IMR-90 (cell line): Measurements from ENCODE around the gene SPIC. TPM values are rescaled to one million over a fixed set of nuclear protein-coding genes. Genes with fewer than 3 reads are reported as not detected.

Experiments used
- ATAC-seq: fragments of 200-7000 bp; cut with Tn5 transposase; 2 replicates; pipeline ENCODE4 v1.9.1; 2020; ENCODE audit warnings: low read depth, mild to moderate bottlenecking, moderate library complexity
- BruUV-seq: library from RNA; stranded (reverse); fragments of 400-500 nt; replicated peaks from 2 replicates; lab custom pipeline; 2021; lab: Mats Ljungman, UMichigan
- CTCF ChIA-PET: fragments of 300-600 bp; formaldehyde crosslinking; extraction: SDS; loops from one replicate; lab custom pipeline; 2021; ENCODE audit warnings: antibody characterized with exemption; lab: Yijun Ruan, JAX
- POLR2A ChIA-PET: fragments of 300-600 bp; sonication (Branson Sonifier 250); formaldehyde crosslinking; loops from one replicate; lab custom pipeline; 2022; ENCODE audit warnings: antibody characterized with exemption; ENCODE audit not compliant: unreplicated experiment; lab: Charles Lee
- DNase-seq: peaks from one replicate; pipeline ENCODE4 v3.0.0; 2013
- H2AFZ ChIP-seq: replicated peaks from 2 replicates; pipeline ENCODE3; 2013; ENCODE audit warnings: low read length, mild to moderate bottlenecking; ENCODE audit not compliant: poor library complexity
- H2AK5ac ChIP-seq: 2 replicates; pipeline ENCODE4 v1.6.1; 2013; ENCODE audit warnings: low read depth, low read length, inconsistent platforms
- H2AK9ac ChIP-seq: replicated peaks from 2 replicates; pipeline ENCODE3; 2013; ENCODE audit warnings: mild to moderate bottlenecking, low read depth, low read length, moderate library complexity; ENCODE audit not compliant: poor library complexity
- H2BK120ac ChIP-seq: 2 replicates; pipeline ENCODE4 v1.6.1; 2013; ENCODE audit warnings: low read depth, low read length, inconsistent platforms
- H2BK15ac ChIP-seq: 3 replicates; pipeline ENCODE4 v1.6.1; 2013; ENCODE audit warnings: low read depth, low read length, inconsistent platforms
- H2BK20ac ChIP-seq: 2 replicates; pipeline ENCODE4 v1.6.1; 2013; ENCODE audit warnings: low read depth, mild to moderate bottlenecking, inconsistent platforms, low read length, moderate library complexity
- H2BK5ac ChIP-seq: 2 replicates; pipeline ENCODE4 v1.6.1; 2013; ENCODE audit warnings: mild to moderate bottlenecking, low read depth, low read length, inconsistent platforms; ENCODE audit not compliant: poor library complexity, severe bottlenecking
- H3K14ac ChIP-seq: replicated peaks from 2 replicates; pipeline ENCODE4 v1.6.1; 2013; ENCODE audit warnings: low read depth, low read length, inconsistent platforms
- H3K18ac ChIP-seq: 2 replicates; pipeline ENCODE4 v1.6.1; 2013; ENCODE audit warnings: low read depth, low read length, control low read depth
- H3K23ac ChIP-seq: 2 replicates; pipeline ENCODE4 v1.6.1; 2013; ENCODE audit warnings: low read depth, low read length, inconsistent platforms
- H3K27ac ChIP-seq: 2 replicates; pipeline ENCODE4 v1.5.1; 2013; ENCODE audit warnings: mild to moderate bottlenecking, control low read depth, low read length; ENCODE audit not compliant: insufficient read depth
- H3K27me3 ChIP-seq: 2 replicates; pipeline ENCODE4 v1.6.1; 2013; ENCODE audit warnings: low read length; ENCODE audit not compliant: control insufficient read depth, insufficient read depth
- H3K36me3 ChIP-seq: 2 replicates; pipeline ENCODE4 v1.6.1; 2013; ENCODE audit warnings: low read length, mixed read lengths; ENCODE audit not compliant: control insufficient read depth, insufficient read depth
- H3K4ac ChIP-seq: 2 replicates; pipeline ENCODE4 v1.6.1; 2013; ENCODE audit warnings: low read depth, low read length, inconsistent platforms
- H3K4me1 ChIP-seq: 2 replicates; pipeline ENCODE4 v1.6.1; 2013; ENCODE audit warnings: low read length, mixed read lengths; ENCODE audit not compliant: control insufficient read depth, insufficient read depth
- H3K4me2 ChIP-seq: 2 replicates; pipeline ENCODE4 v1.6.1; 2013; ENCODE audit warnings: low read depth, mild to moderate bottlenecking, control low read depth, low read length, moderate library complexity
- H3K4me3 ChIP-seq: 2 replicates; pipeline ENCODE4 v1.5.1; 2013; ENCODE audit warnings: low read depth, mild to moderate bottlenecking, control low read depth, low read length, moderate library complexity; ENCODE audit not compliant: insufficient read depth
- H3K56ac ChIP-seq: 2 replicates; pipeline ENCODE4 v1.6.1; 2013; ENCODE audit warnings: low read length, inconsistent platforms; ENCODE audit not compliant: insufficient read depth; ENCODE audit errors: extremely low read depth
- H3K79me1 ChIP-seq, 2 experiments: 2 replicates each; pipeline ENCODE4 v1.6.1; 2013; ENCODE audit warnings: low read length in 2 of 2, inconsistent platforms in 1 of 2, low read depth in 1 of 2
- H3K9ac ChIP-seq: 2 replicates; pipeline ENCODE4 v1.6.1; 2013; ENCODE audit warnings: low read depth, low read length, control low read depth
- H3K9me1 ChIP-seq: 2 replicates; pipeline ENCODE4 v1.6.1; 2013; ENCODE audit warnings: low read length, inconsistent platforms; ENCODE audit not compliant: insufficient read depth
- H3K9me3 ChIP-seq: 2 replicates; pipeline ENCODE4 v1.6.1; 2013; ENCODE audit warnings: low read length; ENCODE audit not compliant: control insufficient read depth, insufficient read depth
- H4K20me1 ChIP-seq: 2 replicates; pipeline ENCODE4 v1.6.1; 2013; ENCODE audit warnings: low read length, inconsistent platforms; ENCODE audit not compliant: insufficient read depth
- H4K5ac ChIP-seq: 2 replicates; pipeline ENCODE4 v1.6.1; 2013; ENCODE audit warnings: mild to moderate bottlenecking, low read depth, low read length, control low read depth
- H4K8ac ChIP-seq, 2 experiments: 2 replicates each; pipeline ENCODE4 v1.6.1; 2013; ENCODE audit warnings: low read depth in 2 of 2, low read length in 2 of 2, control low read depth in 1 of 2, inconsistent platforms in 1 of 2
- H4K91ac ChIP-seq: 2 replicates; pipeline ENCODE4 v1.6.1; 2013; ENCODE audit warnings: low read depth, low read length, inconsistent platforms; ENCODE audit not compliant: insufficient read depth
- BHLHE40 ChIP-seq: fragments of 150-350 bp; IDR thresholded peaks from 2 replicates; pipeline ENCODE4 v1.6.1; 2016; ENCODE audit warnings: mild to moderate bottlenecking, low read depth, low read length
- FOS ChIP-seq: fragments of 150-350 bp; IDR thresholded peaks from 2 replicates; pipeline ENCODE4 v1.6.1; 2016; ENCODE audit warnings: low read depth, low read length
- MAFK ChIP-seq: IDR thresholded peaks from 2 replicates; pipeline ENCODE4 v1.6.1; 2012; ENCODE audit warnings: low read depth, low read length, improper control_type of control experiment
- MAZ ChIP-seq: IDR thresholded peaks from 2 replicates; pipeline ENCODE4 v1.6.1; 2012; ENCODE audit warnings: low read depth, mild to moderate bottlenecking, low read length, improper control_type of control experiment, moderate library complexity, borderline replicate concordance
- MXI1 ChIP-seq: IDR thresholded peaks from 2 replicates; pipeline ENCODE4 v1.6.1; 2012; ENCODE audit warnings: low read depth, mild to moderate bottlenecking, low read length, moderate library complexity, borderline replicate concordance
- NFE2L2 ChIP-seq: fragments of 150-350 bp; IDR thresholded peaks from 2 replicates; pipeline ENCODE4 v1.6.1; 2016; ENCODE audit warnings: low read depth, mild to moderate bottlenecking, low read length
- POLR2A ChIP-seq: IDR thresholded peaks from 2 replicates; pipeline ENCODE4 v1.6.1; 2012; ENCODE audit warnings: mild to moderate bottlenecking, low read depth, low read length
- USF2 ChIP-seq: fragments of 150-350 bp; IDR thresholded peaks from 2 replicates; pipeline ENCODE4 v1.6.1; 2017; ENCODE audit warnings: mild to moderate bottlenecking, antibody characterized with exemption, low read length, low read depth
- WGBS, 2 experiments: methylation state at CpG; one replicate each; pipeline versions ENCODE4 v1.1.5 to v1.1.7; 2013; ENCODE audit warnings: missing lambda C conversion rate in 2 of 2; ENCODE audit not compliant: insufficient read length in 1 of 2; ENCODE audit errors: extremely low coverage in 2 of 2; 5-methylcytosine and 5-hydroxymethylcytosine counted together
- dilution Hi-C: fragments of 300-500 bp; cut with HindIII; formaldehyde crosslinking; loops from one replicate; pipeline ENCODE4 v1.14.3; 2018; ENCODE audit warnings: low sequenced_read_pairs; ENCODE audit not compliant: unreplicated experiment
- in situ Hi-C: fragments of 300-500 bp; cut with MboI; formaldehyde crosslinking; loops from 3 replicates; pipeline ENCODE4 v1.14.3; 2019; ENCODE audit warnings: low sequenced_read_pairs, inconsistent platforms, mixed read lengths
- intact Hi-C: fragments of 100-400 bp; cut with micrococcal nuclease; formaldehyde crosslinking; loops from 2 replicates; pipeline ENCODE4 v1.10.0; 2022
- polyA plus RNA-seq, 3 experiments: library from polyadenylated mRNA; depleted of rRNA; stranded (reverse); fragments of >200 nt; gene quantifications; 2 replicates each; pipeline ENCODE4 v1.2.3, GENCODE V29; 2012; ENCODE audit warnings: low replicate concordance in 1 of 3
- total RNA-seq: library from RNA; depleted of rRNA; stranded (reverse); fragments of >200 nt; gene quantifications from 2 replicates; pipeline ENCODE4 v1.2.3, GENCODE V29; 2012

SPIC gene
- total and polyA plus RNA-seq, 2 of the 4 experiments (the other 2 are of a cell fraction): not detected

DNA sequence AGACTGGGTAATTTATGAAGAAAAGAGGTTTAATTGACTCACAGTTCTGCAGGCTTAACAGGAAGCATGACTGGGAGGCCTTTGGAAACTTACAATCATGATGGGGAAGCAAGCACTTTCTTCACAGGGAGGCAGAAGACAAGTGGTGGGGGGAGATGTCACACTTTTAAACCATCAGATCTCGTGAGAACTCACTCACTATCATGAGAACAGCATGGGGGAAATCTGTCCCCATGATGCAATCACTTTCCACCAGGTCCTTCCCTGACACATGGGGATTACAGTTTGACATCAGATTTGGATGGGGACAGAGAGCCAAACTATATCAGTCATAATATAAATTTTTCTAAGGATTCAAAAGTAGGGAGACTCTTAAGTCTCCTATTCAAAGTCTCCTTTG lies 46.0 kb downstream of the SPIC start:
- no peak overlapping the region for H2BK15ac ChIP-seq
- H2BK20ac ChIP-seq: no peak overlapping the region
- ATAC-seq (no peak), DNase-seq (no peak)
- no peaks in the 10 kb centered on the region for H3K4me1 ChIP-seq
- no peak overlapping the region for H2AK5ac ChIP-seq
- no peak overlapping the region for H3K14ac ChIP-seq
- H3K27ac ChIP-seq: no peak overlapping the region
- intact Hi-C loops: no loop called here
- no peaks in the 10 kb centered on the region for H3K27me3 ChIP-seq
- no peak overlapping the region for H3K4me3 ChIP-seq
- no peak overlapping the region for H3K9ac ChIP-seq
- no CpG with 5 or more reads among the region's 1 CpG for WGBS, 2 experiments
- no peaks in the 10 kb centered on the region for H3K79me1 ChIP-seq
- ChIA-PET POLR2A (no interaction called here), CTCF (no interaction called here)
- no peaks in the 10 kb centered on the region for H3K36me3 ChIP-seq
- no peak overlapping the region for H3K18ac ChIP-seq
- no peak overlapping the region for H2BK5ac ChIP-seq
- BruUV-seq: no TSS peak
- no peak overlapping the region for H4K5ac ChIP-seq
- no peak overlapping the region for H4K8ac ChIP-seq
- no peak overlapping the region for H3K4ac ChIP-seq
- no peaks in the 10 kb centered on the region for H4K20me1 ChIP-seq
- dilution Hi-C loops: no loop called here
- H2BK120ac ChIP-seq: no peak overlapping the region
- H3K9me1 ChIP-seq: no peaks in the 10 kb centered on the region
- no peak overlapping the region for H2AFZ ChIP-seq
- no peaks in the 10 kb centered on the region; the same call in 1 of the 2 replicates for H3K9me3 ChIP-seq
- H3K4me2 ChIP-seq: no peak overlapping the region
- TF ChIP-seq MAFK (no peak), BHLHE40 (no peak), NFE2L2 (no peak), MXI1 (no peak), MAZ (no peak), POLR2A (no peak), USF2 (no peak), FOS (no peak)
- in situ Hi-C loops: no loop called here
- H4K91ac ChIP-seq: no peak overlapping the region
- H2AK9ac ChIP-seq: no peak overlapping the region
- no peak overlapping the region; the same call in 1 of the 2 replicates for H3K56ac ChIP-seq
- no peak overlapping the region for H3K23ac ChIP-seq
